HEK293 (cell line): Measurements from ENCODE around the gene ITGB4.

Source experiments
- CTCF ChIA-PET: fragments of 350-600 bp; formaldehyde crosslinking; extraction: SDS; loops from one replicate; lab custom pipeline; 2021; ENCODE audit warnings: antibody characterized with exemption; lab: Yijun Ruan, JAX
- POLR2A ChIA-PET: fragments of 300-600 bp; formaldehyde crosslinking; extraction: SDS; loops from one replicate; lab custom pipeline; 2020; ENCODE audit warnings: antibody characterized with exemption, inconsistent platforms; lab: Yijun Ruan, JAX
- H3K27ac ChIP-seq: fragments of 200-500 bp; sonication (Bioruptor generic); 2 replicates; pipeline ENCODE4 v1.5.1; 2014; ENCODE audit warnings: low read depth, low read length, control low read depth, inconsistent platforms; ENCODE audit errors: extremely low read depth
- H3K36me3 ChIP-seq, 2 experiments: fragments of 200-500 bp in 1 of 2; sonication (Bioruptor generic) in 1 of 2; 1 replicate in 1 of 2; 2 replicates in 1 of 2; pipeline ENCODE4 v1.5.1; 2014 to 2017; ENCODE audit warnings: inconsistent platforms in 2 of 2, low read length in 2 of 2; ENCODE audit not compliant: control insufficient read depth in 2 of 2, insufficient read depth in 1 of 2
- H3K4me1 ChIP-seq: fragments of 200-500 bp; sonication (Bioruptor generic); 2 replicates; pipeline ENCODE4 v1.5.1; 2014; ENCODE audit warnings: mild to moderate bottlenecking, low read length, inconsistent platforms; ENCODE audit not compliant: control insufficient read depth, insufficient read depth
- H3K4me3 ChIP-seq: 2 replicates; pipeline ENCODE4 v1.5.1; 2011; ENCODE audit warnings: low read depth, mild to moderate bottlenecking, control low read depth, low read length, moderate library complexity
- H3K9me3 ChIP-seq: fragments of 200-500 bp; sonication (Bioruptor generic); 2 replicates; pipeline ENCODE4 v1.5.1; 2014; ENCODE audit warnings: low read depth, low read length, inconsistent platforms; ENCODE audit not compliant: control insufficient read depth, insufficient read depth
- BCL11B ChIP-seq: fragments of 450-650 bp; formaldehyde crosslinking; IDR thresholded peaks from 2 replicates; pipeline ENCODE4 v1.5.1; 2016; ENCODE audit warnings: low read depth, missing biosample characterization, missing genetic modification characterization
- ZBTB8A ChIP-seq: fragments of 450-650 bp; formaldehyde crosslinking; IDR thresholded peaks from 2 replicates; pipeline ENCODE4 v1.5.1; 2016; ENCODE audit warnings: missing biosample characterization, missing genetic modification characterization
- ZFHX2 ChIP-seq: fragments of 450-650 bp; formaldehyde crosslinking; conservative IDR thresholded peaks from 2 replicates; pipeline ENCODE4 v1.5.1; 2016; ENCODE audit warnings: missing biosample characterization, missing genetic modification characterization
- ZFP3 ChIP-seq: fragments of 450-650 bp; formaldehyde crosslinking; IDR thresholded peaks from 2 replicates; pipeline ENCODE4 v1.5.1; 2016; ENCODE audit warnings: low read depth, missing biosample characterization, missing genetic modification characterization
- ZNF311 ChIP-seq: fragments of 450-650 bp; formaldehyde crosslinking; IDR thresholded peaks from 2 replicates; pipeline ENCODE4 v1.5.1; 2017; ENCODE audit warnings: missing biosample characterization, missing genetic modification characterization, borderline replicate concordance
- ZNF544 ChIP-seq: fragments of 450-650 bp; formaldehyde crosslinking; IDR thresholded peaks from 2 replicates; pipeline ENCODE4 v1.5.0; 2017; ENCODE audit warnings: missing biosample characterization, missing genetic modification characterization
- ZNF558 ChIP-seq: fragments of 450-650 bp; formaldehyde crosslinking; IDR thresholded peaks from 2 replicates; pipeline ENCODE4 v1.5.1; 2016; ENCODE audit warnings: missing biosample characterization, missing genetic modification characterization
- ZNF571 ChIP-seq: fragments of 450-650 bp; formaldehyde crosslinking; IDR thresholded peaks from 2 replicates; pipeline ENCODE4 v1.5.0; 2017; ENCODE audit warnings: missing biosample characterization, missing genetic modification characterization
- ZNF600 ChIP-seq: fragments of 450-650 bp; formaldehyde crosslinking; IDR thresholded peaks from 2 replicates; pipeline ENCODE4 v1.5.1; 2016; ENCODE audit warnings: missing biosample characterization, missing genetic modification characterization
- ZNF658 ChIP-seq: fragments of 450-650 bp; formaldehyde crosslinking; IDR thresholded peaks from 2 replicates; pipeline ENCODE4; 2016; ENCODE audit warnings: missing biosample characterization, missing genetic modification characterization
- ZXDB ChIP-seq: fragments of 450-650 bp; formaldehyde crosslinking; IDR thresholded peaks from 2 replicates; pipeline ENCODE4 v1.5.1; 2016; ENCODE audit warnings: missing biosample characterization, missing genetic modification characterization
- TF ChIP-seq, protein P1 (sequence below): fragments of 450-650 bp; formaldehyde crosslinking; IDR thresholded peaks from 2 replicates; pipeline ENCODE4 v1.5.1; 2016; ENCODE audit warnings: missing biosample characterization, missing genetic modification characterization

The ITGB4 gene

DNA sequence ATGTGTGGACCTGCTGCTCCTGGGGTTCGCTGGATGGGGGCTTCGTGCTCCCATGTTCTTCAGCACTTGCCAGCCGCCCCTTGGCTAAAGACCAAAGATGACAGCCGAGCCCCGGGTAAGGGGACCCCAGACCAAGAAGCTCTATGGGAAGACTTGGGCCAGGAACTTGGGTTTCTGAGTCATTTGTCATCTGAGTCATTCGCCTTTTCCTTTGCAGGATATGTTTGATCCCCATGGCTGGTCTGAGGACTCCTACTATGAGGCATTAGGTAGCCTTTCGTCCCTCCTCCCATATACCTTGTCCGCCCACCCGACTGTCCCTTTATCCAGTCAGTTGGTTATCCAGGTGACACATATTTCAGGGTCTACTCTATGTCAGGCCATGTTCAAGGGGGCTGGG is 17.7 kb upstream of the ITGB4 start:
- TF ChIP-seq BCL11B (tag by site-specific recombination) = no peak
- TF ChIP-seq ZFP3 (tag by site-specific recombination) = no peak
- TF ChIP-seq, protein P1, sequence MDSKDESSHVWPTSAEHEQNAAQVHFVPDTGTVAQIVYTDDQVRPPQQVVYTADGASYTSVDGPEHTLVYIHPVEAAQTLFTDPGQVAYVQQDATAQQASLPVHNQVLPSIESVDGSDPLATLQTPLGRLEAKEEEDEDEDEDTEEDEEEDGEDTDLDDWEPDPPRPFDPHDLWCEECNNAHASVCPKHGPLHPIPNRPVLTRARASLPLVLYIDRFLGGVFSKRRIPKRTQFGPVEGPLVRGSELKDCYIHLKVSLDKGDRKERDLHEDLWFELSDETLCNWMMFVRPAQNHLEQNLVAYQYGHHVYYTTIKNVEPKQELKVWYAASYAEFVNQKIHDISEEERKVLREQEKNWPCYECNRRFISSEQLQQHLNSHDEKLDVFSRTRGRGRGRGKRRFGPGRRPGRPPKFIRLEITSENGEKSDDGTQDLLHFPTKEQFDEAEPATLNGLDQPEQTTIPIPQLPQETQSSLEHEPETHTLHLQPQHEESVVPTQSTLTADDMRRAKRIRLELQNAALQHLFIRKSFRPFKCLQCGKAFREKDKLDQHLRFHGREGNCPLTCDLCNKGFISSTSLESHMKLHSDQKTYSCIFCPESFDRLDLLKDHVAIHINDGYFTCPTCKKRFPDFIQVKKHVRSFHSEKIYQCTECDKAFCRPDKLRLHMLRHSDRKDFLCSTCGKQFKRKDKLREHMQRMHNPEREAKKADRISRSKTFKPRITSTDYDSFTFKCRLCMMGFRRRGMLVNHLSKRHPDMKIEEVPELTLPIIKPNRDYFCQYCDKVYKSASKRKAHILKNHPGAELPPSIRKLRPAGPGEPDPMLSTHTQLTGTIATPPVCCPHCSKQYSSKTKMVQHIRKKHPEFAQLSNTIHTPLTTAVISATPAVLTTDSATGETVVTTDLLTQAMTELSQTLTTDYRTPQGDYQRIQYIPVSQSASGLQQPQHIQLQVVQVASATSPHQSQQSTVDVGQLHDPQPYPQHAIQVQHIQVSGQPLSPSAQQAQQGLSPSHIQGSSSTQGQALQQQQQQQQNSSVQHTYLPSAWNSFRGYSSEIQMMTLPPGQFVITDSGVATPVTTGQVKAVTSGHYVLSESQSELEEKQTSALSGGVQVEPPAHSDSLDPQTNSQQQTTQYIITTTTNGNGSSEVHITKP = no peak
- CTCF ChIA-PET = interaction anchor here (0.5 to 3.1 kb wide), 6 partner anchors 44 to 1219 kb away, joined by 3 to 15 read pairs (median 4); partner anchors contain the start of gene SMIM5
- Histone ChIP-seq H3K4me1 (no peaks in the 10 kb centered on the region), H3K4me3 (no peak overlapping the region), H3K36me3 (peaks cover 29 to 99% of the 10 kb centered on the region in 2 experiments), H3K9me3 (no peaks in the 10 kb centered on the region), H3K27ac (no peak overlapping the region)
- POLR2A ChIA-PET = interaction anchor here (0.6 kb wide), 1 partner anchor 117 kb away, joined by 3 read pairs; no protein-coding TSS in a partner anchor

DNA sequence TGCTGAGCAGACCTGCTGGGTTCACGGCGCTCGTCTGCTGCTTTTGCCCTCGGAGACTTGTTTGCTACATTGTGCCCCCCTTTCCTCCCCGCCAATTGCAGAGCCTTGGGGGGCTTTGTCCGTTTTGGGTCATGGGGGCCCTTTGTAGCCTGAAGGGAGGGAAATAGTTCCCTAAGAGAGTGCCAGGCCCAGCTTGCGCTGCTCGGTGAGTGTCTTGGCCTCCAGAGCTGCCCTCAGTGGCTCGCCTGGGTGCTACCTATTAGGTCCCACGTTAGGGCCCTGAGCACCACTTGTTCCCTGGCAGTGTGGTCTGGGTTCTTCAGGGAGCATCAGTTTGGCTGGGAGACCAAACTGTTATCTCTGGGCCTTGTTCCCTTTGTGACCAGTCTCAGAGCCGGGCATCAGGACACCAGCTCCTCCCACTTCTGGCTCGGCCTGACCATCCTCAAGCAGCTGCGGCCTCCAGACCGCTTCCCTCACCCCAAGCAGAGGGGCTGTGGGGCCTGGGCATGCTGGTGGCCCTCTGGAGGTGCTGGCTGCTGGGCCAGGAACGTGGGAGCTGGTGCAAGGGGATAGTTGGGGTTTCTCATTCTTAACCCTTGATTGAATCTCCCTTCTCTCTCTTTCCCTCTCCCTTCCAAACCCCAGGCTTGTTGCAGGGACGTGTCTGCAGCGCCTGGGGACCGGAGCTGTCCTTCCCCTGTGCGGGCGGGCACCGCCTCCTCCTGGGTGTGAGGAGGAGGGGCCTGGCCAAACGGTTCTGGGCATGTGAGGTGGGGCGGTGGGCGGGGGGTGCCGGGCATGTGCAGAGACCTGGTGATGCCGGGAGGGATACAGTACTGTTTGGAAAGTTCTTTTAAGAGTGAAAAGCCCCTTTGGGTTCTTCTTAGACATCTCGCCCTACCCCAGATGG is 16.0 kb upstream of the ITGB4 start:
- H3K27ac ChIP-seq = no peak overlapping the region
- H3K9me3 ChIP-seq = no peaks in the 10 kb centered on the region
- TF ChIP-seq ZFHX2 (tag by site-specific recombination) (0 out of 2 replicates have a peak, but pooled peaks have one; percentile 17), ZXDB (tag by site-specific recombination) (no peak)
- TF ChIP-seq, all 188 proteins: peak for 1
- H3K4me1 ChIP-seq = no peaks in the 10 kb centered on the region
- CTCF ChIA-PET = interaction anchor here (0.5 to 1.5 kb wide), 3 partner anchors 13 to 43 kb away, joined by 3 to 10 read pairs (median 3); no protein-coding TSS in a partner anchor
- POLR2A ChIA-PET = no interaction called here
- H3K4me3 ChIP-seq = no peak overlapping the region
- peaks cover 19 to 85% of the 10 kb centered on the region in 2 experiments for H3K36me3 ChIP-seq

DNA sequence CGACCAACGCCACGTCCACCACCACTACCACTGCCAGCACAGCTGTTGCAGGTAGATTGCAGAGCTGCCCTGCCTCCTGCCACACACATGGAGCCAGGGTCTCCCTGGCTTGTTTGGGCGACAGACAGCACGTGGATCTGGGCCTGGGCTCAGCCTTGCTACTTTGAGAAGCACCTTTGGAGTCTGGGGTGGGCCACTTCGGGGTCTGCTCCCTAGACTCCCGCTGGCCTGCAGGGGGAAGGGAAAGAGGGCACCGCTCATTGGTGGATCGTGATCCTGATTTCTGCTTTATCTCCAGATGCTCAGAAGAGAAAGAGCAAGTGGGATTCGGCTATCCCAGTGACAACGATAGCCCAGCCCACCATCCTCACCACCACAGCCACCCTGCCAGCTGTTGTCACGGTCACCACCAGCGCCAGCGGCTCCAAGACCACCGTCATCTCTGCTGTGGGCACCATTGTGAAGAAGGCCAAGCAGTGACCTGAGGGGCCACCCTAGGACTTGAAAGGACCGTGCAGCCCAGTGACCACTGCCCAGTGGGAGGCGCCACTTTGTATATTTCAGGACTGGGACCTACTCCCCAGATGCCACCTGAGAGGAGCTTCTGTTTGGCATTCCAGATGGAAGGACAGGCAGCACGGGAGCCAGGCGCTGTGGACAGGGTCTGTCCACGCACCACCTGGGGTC is 15.1 kb upstream of the ITGB4 start:
- POLR2A ChIA-PET = no interaction called here
- Histone ChIP-seq H3K27ac (peak overlapping the region; percentile 9; the same call in 1 of the 2 replicates), H3K4me1 (no peaks in the 10 kb centered on the region), H3K4me3 (no peak overlapping the region), H3K9me3 (no peaks in the 10 kb centered on the region), H3K36me3 (peaks cover 19 to 75% of the 10 kb centered on the region in 2 experiments)
- TF ChIP-seq ZNF544 (tag by site-specific recombination) (no peak), ZNF311 (tag by site-specific recombination) (no peak), ZNF600 (tag by site-specific recombination) (no peak), ZNF558 (tag by site-specific recombination) (no peak), ZNF658 (tag by site-specific recombination) (no peak), ZBTB8A (tag by site-specific recombination) (no peak), ZNF571 (tag by site-specific recombination) (no peak)
- CTCF ChIA-PET = interaction anchor here (0.5 to 1.5 kb wide), 4 partner anchors 23 to 71 kb away, joined by 3 to 10 read pairs (median 4); no protein-coding TSS in a partner anchor
